Endothelial cell of umbilical vein (primary cell): ENCODE measurements around the gene CD19. TPM values are rescaled to one million over a fixed set of nuclear protein-coding genes. Genes with fewer than 3 reads are reported as not detected.

Experiments used
- BruUV-seq: library from RNA; stranded (reverse); fragments of 400-500 nt; replicated peaks from 2 replicates; lab custom pipeline; 2021; lab: Mats Ljungman, UMichigan
- CTCF ChIA-PET: fragments of 300-600, 350-600 bp; sonication (Branson Sonifier 250); formaldehyde crosslinking; loops from one replicate; lab custom pipeline; 2021; ENCODE audit warnings: antibody characterized with exemption, inconsistent platforms; lab: Charles Lee
- POLR2A ChIA-PET: fragments of 300-600, 350-600 bp; sonication (Branson Sonifier 250); formaldehyde crosslinking; loops from one replicate; lab custom pipeline; 2021; ENCODE audit warnings: antibody characterized with exemption, inconsistent platforms; lab: Charles Lee
- DNase-seq: peaks from one replicate; pipeline ENCODE4 v3.0.0-alpha.2; 2011; ENCODE audit warnings: low read depth, low spot score
- FAIRE-seq: peaks from 2 replicates; lab custom pipeline; 2011; peaks lifted over from hg19 to GRCh38; lab: Jason Lieb, UNC
- H2AFZ ChIP-seq: 2 replicates; pipeline ENCODE4 v1.6.0; 2012; ENCODE audit warnings: low read depth, low read length, control low read depth, inconsistent platforms
- H3K27ac ChIP-seq: 2 replicates; pipeline ENCODE4 v1.5.1; 2011; ENCODE audit warnings: low read depth, mild to moderate bottlenecking, control low read depth, low read length, moderate library complexity; ENCODE audit not compliant: insufficient read depth
- H3K27me3 ChIP-seq, 2 experiments: 2 replicates each; pipeline versions ENCODE4 v1.6.0 to v1.6.1; 2011; ENCODE audit warnings: low read length in 2 of 2, mixed read lengths in 1 of 2; ENCODE audit not compliant: control insufficient read depth in 2 of 2, insufficient read depth in 2 of 2
- H3K36me3 ChIP-seq, 2 experiments: 2 replicates in 1 of 2; 3 replicates in 1 of 2; pipeline ENCODE4 v1.5.1; 2011; ENCODE audit warnings: low read length in 2 of 2, mild to moderate bottlenecking in 1 of 2, moderate library complexity in 1 of 2; ENCODE audit not compliant: control insufficient read depth in 2 of 2, insufficient read depth in 2 of 2; ENCODE audit errors: extremely low read depth in 1 of 2
- H3K4me1 ChIP-seq: 3 replicates; pipeline ENCODE4 v1.5.1; 2011; ENCODE audit warnings: mild to moderate bottlenecking, low read length; ENCODE audit not compliant: control insufficient read depth, insufficient read depth; ENCODE audit errors: extremely low read depth
- H3K4me2 ChIP-seq: 2 replicates; pipeline ENCODE4 v1.6.1; 2011; ENCODE audit warnings: low read length, control low read depth, mixed read lengths; ENCODE audit not compliant: insufficient read depth
- H3K4me3 ChIP-seq, 3 experiments: fragments of 200-600 bp in 1 of 3; sonication (generic), shearing (Covaris generic) in 1 of 3; replicated peaks in 1 of 3; 2 replicates each; pipeline ENCODE4 v1.5.1; 2011 to 2016; ENCODE audit warnings: control low read depth in 3 of 3, low read length in 3 of 3, mild to moderate bottlenecking in 2 of 3, inconsistent platforms in 1 of 3, low read depth in 1 of 3, moderate library complexity in 1 of 3; ENCODE audit not compliant: insufficient read depth in 1 of 3
- H3K79me2 ChIP-seq: 2 replicates; pipeline ENCODE4 v1.6.0; 2012; ENCODE audit warnings: low read length, inconsistent platforms; ENCODE audit not compliant: control insufficient read depth, insufficient read depth
- H3K9ac ChIP-seq: replicated peaks from 2 replicates; pipeline ENCODE3; 2011; ENCODE audit warnings: low read length, control low read depth; ENCODE audit not compliant: insufficient read depth; ENCODE audit errors: extremely low read depth
- H3K9me1 ChIP-seq: replicated peaks from 3 replicates; pipeline ENCODE4 v1.6.0; 2011; ENCODE audit warnings: mild to moderate bottlenecking, low read length; ENCODE audit not compliant: control insufficient read depth, insufficient read depth; ENCODE audit errors: extremely low read depth
- H3K9me3 ChIP-seq: replicated peaks from 2 replicates; pipeline ENCODE4 v1.5.1; 2012; ENCODE audit warnings: low read length, inconsistent platforms; ENCODE audit not compliant: control insufficient read depth, insufficient read depth
- H4K20me1 ChIP-seq: replicated peaks from 2 replicates; pipeline ENCODE3; 2011; ENCODE audit warnings: mild to moderate bottlenecking, low read length; ENCODE audit not compliant: control insufficient read depth, insufficient read depth; ENCODE audit errors: extremely low read depth
- EZH2 ChIP-seq: IDR thresholded peaks from 2 replicates; pipeline ENCODE4 v1.6.1; 2012; ENCODE audit warnings: borderline replicate concordance, low read depth, mild to moderate bottlenecking, moderate library complexity, low read length, inconsistent platforms; ENCODE audit not compliant: severe bottlenecking
- FOS ChIP-seq: IDR thresholded peaks from 2 replicates; pipeline ENCODE4 v1.6.1; 2011; ENCODE audit warnings: mild to moderate bottlenecking, low read length, moderate library complexity, borderline replicate concordance; ENCODE audit not compliant: insufficient read depth
- GATA2 ChIP-seq: IDR thresholded peaks from 2 replicates; pipeline ENCODE4 v1.7.0; 2011; ENCODE audit warnings: low read depth, mild to moderate bottlenecking, moderate library complexity, mixed read lengths, low read length; ENCODE audit not compliant: insufficient read length, insufficient read depth
- JUN ChIP-seq: IDR thresholded peaks from 2 replicates; pipeline ENCODE4 v1.6.1; 2011; ENCODE audit warnings: borderline replicate concordance, low read depth; ENCODE audit not compliant: insufficient read length, insufficient read depth
- MYC ChIP-seq: IDR thresholded peaks from one replicate; pipeline ENCODE4 v1.6.1; 2011; ENCODE audit warnings: mild to moderate bottlenecking, low read depth, low read length
- POLR2A ChIP-seq: IDR thresholded peaks from 2 replicates; pipeline ENCODE4 v1.6.1; 2012; ENCODE audit warnings: low read depth, mild to moderate bottlenecking, control low read depth, low read length
- POLR2AphosphoS5 ChIP-seq: IDR thresholded peaks from 2 replicates; pipeline ENCODE4 v1.6.1; 2012; ENCODE audit warnings: low read depth, mild to moderate bottlenecking, control low read depth, low read length, moderate library complexity; ENCODE audit not compliant: insufficient read depth
- dilution Hi-C: fragments of 300-500 bp; cut with MboI; formaldehyde crosslinking; loops from one replicate; pipeline ENCODE4 v1.15.0; 2019; ENCODE audit warnings: low sequenced_read_pairs; ENCODE audit not compliant: extremely low pct_ligation_motif_present
- intact Hi-C: fragments of 100-400 bp; cut with micrococcal nuclease; formaldehyde crosslinking; loops from one replicate; pipeline ENCODE4 v1.10.0; 2022
- polyA plus RNA-seq, 4 experiments: library from polyadenylated mRNA; depleted of rRNA in 3 of 4; stranded (reverse) in 3 of 4; unstranded in 1 of 4; fragments of >200 nt; gene quantifications; 2 replicates each; pipeline versions ENCODE4 v1.2.1 to v1.2.3, GENCODE V29; 2011 to 2012; ENCODE audit warnings: missing spikeins in 1 of 4
- total RNA-seq: library from RNA; stranded (reverse); gene quantifications from 2 replicates; pipeline ENCODE4 v1.2.3, GENCODE V29; 2021
- TF ChIP-seq, protein P1 (sequence below): IDR thresholded peaks from 2 replicates; pipeline ENCODE4 v1.6.1; 2011; ENCODE audit not compliant: insufficient read depth, insufficient read length
- TF ChIP-seq, protein P2 (sequence below), 2 donors: IDR thresholded peaks; 1 replicate in 1 of 2; 2 replicates in 1 of 2; pipeline ENCODE4 v1.5.1; 2011; ENCODE audit warnings: low read length in 2 of 2, mild to moderate bottlenecking in 2 of 2, moderate library complexity in 2 of 2, control low read depth in 1 of 2, inconsistent platforms in 1 of 2, low read depth in 1 of 2; ENCODE audit not compliant: insufficient read depth in 1 of 2; ENCODE audit errors: extremely low read depth in 1 of 2

CD19 gene
- total and polyA plus RNA-seq, 2 donors (not counting 3 experiments of a cell fraction or from before 2014, with no cell fraction given) = 0.06 TPM; not detected in 1

DNA sequence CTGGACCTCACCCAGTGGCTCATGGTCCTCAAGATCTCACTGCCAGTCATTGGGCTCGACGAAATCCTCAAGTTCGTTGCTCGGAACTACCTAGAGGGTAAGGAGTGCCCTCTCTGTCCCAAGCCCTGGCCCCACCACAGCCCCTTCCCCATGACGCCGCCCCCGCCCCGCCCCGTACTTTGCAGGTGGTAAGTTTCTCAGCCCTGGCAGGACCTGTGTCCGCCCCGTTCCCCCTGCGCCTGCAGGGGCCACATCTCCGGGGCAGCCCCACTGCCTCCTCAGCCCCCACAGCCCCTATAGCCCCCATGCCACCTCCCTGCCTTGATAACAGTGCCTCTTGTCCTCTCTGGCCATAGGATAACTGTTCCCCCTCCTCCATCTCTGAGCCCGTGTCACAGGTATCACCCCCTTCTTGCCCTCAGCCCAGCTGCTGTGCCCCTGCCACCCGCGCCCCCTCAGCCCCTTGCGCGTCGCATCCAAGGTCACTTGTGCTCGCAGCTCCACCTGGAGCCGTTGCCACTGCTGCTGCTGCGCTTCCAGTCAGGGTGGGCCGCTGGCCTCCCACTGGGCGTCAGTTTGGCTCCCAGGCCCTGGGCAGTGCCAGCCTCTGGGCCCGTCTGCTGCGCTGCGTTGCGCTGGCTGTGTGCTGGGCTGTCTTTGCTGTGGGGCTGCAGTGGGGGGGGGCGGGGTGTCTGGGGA is 28.3 kb upstream of the CD19 start:
- Histone ChIP-seq H3K79me2 (no peaks in the 10 kb centered on the region), H3K4me1 (no peaks in the 10 kb centered on the region), H3K9me3 (no peaks in the 10 kb centered on the region), H3K9ac (no peak overlapping the region), H3K36me3 (peaks cover 0 to 9% of the 10 kb centered on the region in 2 experiments), H3K27ac (no peak overlapping the region), H3K4me2 (no peak overlapping the region), H3K27me3 (no peaks in the 10 kb centered on the region), H4K20me1 (no peaks in the 10 kb centered on the region), H2AFZ (no peak overlapping the region), H3K9me1 (no peaks in the 10 kb centered on the region), H3K4me3 (no peak overlapping the region)
- TF ChIP-seq POLR2AphosphoS5 (no peak), GATA2 (no peak), MYC (no peak), JUN (no peak), FOS (no peak), EZH2 (no peak), POLR2A (no peak)
- TF ChIP-seq, protein P1, sequence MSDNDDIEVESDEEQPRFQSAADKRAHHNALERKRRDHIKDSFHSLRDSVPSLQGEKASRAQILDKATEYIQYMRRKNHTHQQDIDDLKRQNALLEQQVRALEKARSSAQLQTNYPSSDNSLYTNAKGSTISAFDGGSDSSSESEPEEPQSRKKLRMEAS = no peak
- TF ChIP-seq, protein P2, sequence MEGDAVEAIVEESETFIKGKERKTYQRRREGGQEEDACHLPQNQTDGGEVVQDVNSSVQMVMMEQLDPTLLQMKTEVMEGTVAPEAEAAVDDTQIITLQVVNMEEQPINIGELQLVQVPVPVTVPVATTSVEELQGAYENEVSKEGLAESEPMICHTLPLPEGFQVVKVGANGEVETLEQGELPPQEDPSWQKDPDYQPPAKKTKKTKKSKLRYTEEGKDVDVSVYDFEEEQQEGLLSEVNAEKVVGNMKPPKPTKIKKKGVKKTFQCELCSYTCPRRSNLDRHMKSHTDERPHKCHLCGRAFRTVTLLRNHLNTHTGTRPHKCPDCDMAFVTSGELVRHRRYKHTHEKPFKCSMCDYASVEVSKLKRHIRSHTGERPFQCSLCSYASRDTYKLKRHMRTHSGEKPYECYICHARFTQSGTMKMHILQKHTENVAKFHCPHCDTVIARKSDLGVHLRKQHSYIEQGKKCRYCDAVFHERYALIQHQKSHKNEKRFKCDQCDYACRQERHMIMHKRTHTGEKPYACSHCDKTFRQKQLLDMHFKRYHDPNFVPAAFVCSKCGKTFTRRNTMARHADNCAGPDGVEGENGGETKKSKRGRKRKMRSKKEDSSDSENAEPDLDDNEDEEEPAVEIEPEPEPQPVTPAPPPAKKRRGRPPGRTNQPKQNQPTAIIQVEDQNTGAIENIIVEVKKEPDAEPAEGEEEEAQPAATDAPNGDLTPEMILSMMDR (IDR thresholded peaks at IDR 0.05; ENCODE audit: extremely low read depth in 1 of 2, insufficient read depth in 1 of 2, low read depth in 1 of 2, low read length in 2 of 2) = no peak
- dilution Hi-C loops = no loop called here
- no TSS peak for BruUV-seq
- POLR2A ChIA-PET = no interaction called here
- DNase-seq = no peak
- no peak for FAIRE-seq
- CTCF ChIA-PET = no interaction called here
- intact Hi-C loops = no loop called here
